PFSK-1 (cell line): Measurements from ENCODE around the gene SPTB.

Experiments
- FOXP2 ChIP-seq: optimal IDR thresholded peaks from 2 replicates; pipeline ENCODE3; 2011; ENCODE audit warnings: borderline replicate concordance, control low read depth, inconsistent platforms; ENCODE audit not compliant: insufficient read depth; ENCODE audit errors: extremely low read length, extremely low read depth
- POLR2AphosphoS5 ChIP-seq: IDR thresholded peaks from 2 replicates; pipeline ENCODE4 v1.6.1; 2012; ENCODE audit warnings: low read depth, mild to moderate bottlenecking, control low read depth, low read length, moderate library complexity
- REST ChIP-seq, 2 experiments: IDR thresholded peaks; 2 replicates each; pipeline versions ENCODE4 v1.6.1 to v1.8.0; 2011 to 2012; ENCODE audit warnings: low read depth in 2 of 2, low read length in 2 of 2, control low read depth in 1 of 2, inconsistent platforms in 1 of 2, mild to moderate bottlenecking in 1 of 2, moderate library complexity in 1 of 2; ENCODE audit not compliant: insufficient read depth in 1 of 2
- SIN3A ChIP-seq: IDR thresholded peaks from 2 replicates; pipeline ENCODE4 v1.6.1; 2012; ENCODE audit warnings: mild to moderate bottlenecking, low read length, moderate library complexity, borderline replicate concordance; ENCODE audit not compliant: insufficient read depth
- TAF1 ChIP-seq: IDR thresholded peaks from 2 replicates; pipeline ENCODE4 v1.6.1; 2012; ENCODE audit warnings: low read length, control low read depth, borderline replicate concordance; ENCODE audit not compliant: insufficient read depth

SPTB gene

GRCh38 chr14:64808449-64808848 is 71.3 kb downstream of the SPTB start:
- TF ChIP-seq POLR2AphosphoS5 (no peak), FOXP2 (no peak), REST (IDR thresholded peaks at IDR 0.05; ENCODE audit: insufficient read depth in 1 of 2, low read depth in 2 of 2, low read length in 2 of 2) (0 out of 4 replicates have a peak, but pooled peaks of 1 of the 2 experiments have one; percentile 20), TAF1 (no peak), SIN3A (no peak)

- TF ChIP-seq FOXP2 (no peak), SIN3A (no peak), TAF1 (no peak), REST (IDR thresholded peaks at IDR 0.05; ENCODE audit: insufficient read depth in 1 of 2, low read depth in 2 of 2, low read length in 2 of 2) (no peak), POLR2AphosphoS5 (no peak)
These were observed 72.2 kb downstream of the SPTB start for GRCh38 chr14:64807551-64807950.

GRCh38 chr14:64806862-64807495 is 72.7 kb downstream of the SPTB start:
- TF ChIP-seq FOXP2 (no peak), SIN3A (no peak), REST (IDR thresholded peaks at IDR 0.05; ENCODE audit: insufficient read depth in 1 of 2, low read depth in 2 of 2, low read length in 2 of 2) (no peak), POLR2AphosphoS5 (no peak), TAF1 (no peak)

GRCh38 chr14:64806202-64806861 is 73.4 kb downstream of the SPTB start:
- TF ChIP-seq POLR2AphosphoS5 (no peak), FOXP2 (no peak), SIN3A (no peak), TAF1 (no peak)

GRCh38 chr14:64804754-64805260 is 74.9 kb downstream of the SPTB start:
- no peak for TF ChIP-seq SIN3A
- TF ChIP-seq FOXP2, result no peak
- TF ChIP-seq TAF1, result no peak

- no peak for TF ChIP-seq TAF1
- TF ChIP-seq REST (IDR thresholded peaks at IDR 0.05; ENCODE audit: insufficient read depth in 1 of 2, low read depth in 2 of 2, low read length in 2 of 2), result no peak
- no peak for TF ChIP-seq FOXP2
- TF ChIP-seq POLR2AphosphoS5, result no peak
- TF ChIP-seq SIN3A, result no peak
These were observed 77.9 kb downstream of the SPTB start for GRCh38 chr14:64801800-64802199.
